ENCODE measurements around the gene SLC22A23. TPM values are rescaled to one million over a fixed set of nuclear protein-coding genes. Genes with fewer than 3 reads are reported as not detected.

SLC22A23 gene
- total RNA-seq, 4 donors from 2014 or later: 9.0 to 25.1 (median 13.9) TPM

- TF ChIP-seq CTCF (IDR thresholded peaks at IDR 0.05; ENCODE audit: low read depth): no peak
Measured at GRCh38 chr6:3499603-3500002, 42.8 kb upstream of the SLC22A23 start.

GRCh38 chr6:3496395-3496794 is 39.5 kb upstream of the SLC22A23 start:
- no peak for TF ChIP-seq CTCF (IDR thresholded peaks at IDR 0.05; ENCODE audit: low read depth)

DNA sequence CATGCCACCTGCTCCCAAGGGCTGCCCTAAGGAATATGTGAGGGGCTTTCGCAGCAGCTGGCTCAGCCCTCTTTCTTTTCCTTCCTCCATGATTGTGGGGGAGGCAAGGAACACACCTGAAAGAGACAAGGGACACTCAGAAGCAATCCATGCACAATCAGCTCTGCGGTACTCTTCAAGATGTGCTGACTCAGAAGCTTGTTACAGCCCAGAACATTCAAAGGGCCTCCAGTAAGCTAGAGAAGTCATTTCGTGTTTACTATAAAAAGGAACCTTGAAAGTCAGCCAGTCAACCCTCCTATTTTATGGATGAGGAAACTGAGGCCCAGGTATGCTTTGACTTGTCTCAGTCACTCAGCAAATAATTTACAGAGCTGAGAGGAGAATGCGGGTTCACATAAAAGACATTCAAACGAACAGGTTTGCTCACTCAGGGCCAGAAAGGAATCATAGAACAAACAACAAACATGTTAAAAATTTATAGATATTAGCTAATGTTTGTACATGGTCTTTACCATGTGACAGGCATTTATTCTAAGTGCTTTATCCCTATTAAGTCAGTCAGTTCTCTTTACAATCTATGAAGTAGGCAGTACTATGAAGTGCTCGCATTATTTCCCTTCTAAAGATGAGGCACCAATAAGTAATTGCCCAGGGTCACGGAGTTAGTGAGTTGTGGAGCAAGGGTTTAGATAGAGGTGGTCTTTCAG is 37.7 kb upstream of the SLC22A23 start:
- no peak for TF ChIP-seq CTCF (IDR thresholded peaks at IDR 0.05; ENCODE audit: low read depth)

DNA sequence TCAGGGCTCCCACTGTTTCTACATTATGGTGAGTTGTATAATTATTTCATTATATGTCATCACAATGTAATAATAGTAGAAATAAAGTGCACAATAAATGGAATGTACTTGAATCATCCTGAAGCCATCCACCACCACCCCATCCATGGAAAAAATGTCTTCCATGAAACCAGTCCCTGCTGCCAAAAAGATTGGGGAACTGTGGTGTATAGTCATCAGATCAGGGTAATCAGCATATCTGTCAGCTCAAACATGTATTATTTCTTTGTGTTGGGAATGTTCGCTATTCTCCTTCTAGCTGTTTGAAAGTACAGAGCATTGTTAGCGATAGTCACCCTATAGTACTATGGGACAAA is 33.8 kb upstream of the SLC22A23 start:
- no peak for TF ChIP-seq CTCF (IDR thresholded peaks at IDR 0.05; ENCODE audit: low read depth)

DNA sequence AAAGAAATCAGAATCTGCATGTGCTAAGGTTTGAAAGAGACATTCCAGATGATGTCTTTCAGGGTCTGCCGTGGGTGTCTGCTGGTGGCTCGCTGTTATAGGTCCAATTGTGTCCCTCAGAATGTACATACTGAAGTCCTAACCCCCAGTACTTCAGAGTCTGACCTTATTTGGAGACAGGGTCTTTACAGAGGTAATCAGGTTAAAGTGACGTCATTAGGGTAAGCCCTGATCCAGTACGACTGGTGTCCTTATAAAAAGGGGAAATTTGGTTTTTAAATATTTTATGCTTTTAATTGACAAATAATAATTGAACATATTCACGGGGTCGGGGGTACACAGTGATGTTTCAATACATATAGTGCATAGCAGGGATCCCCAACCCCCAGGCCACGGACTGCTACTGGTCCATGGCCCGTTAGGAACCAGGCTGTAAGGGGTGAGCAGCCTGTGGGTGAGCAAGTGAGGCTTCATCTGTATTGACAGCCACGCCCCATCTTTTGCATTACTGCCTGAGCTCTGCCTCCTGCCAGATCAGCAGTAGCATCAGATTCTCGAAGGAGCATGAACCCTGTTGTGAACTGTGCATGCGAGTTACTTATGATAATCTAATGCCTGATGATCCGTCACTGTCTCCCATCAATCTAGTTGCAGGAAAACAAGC is 33.2 kb upstream of the SLC22A23 start:
- no peak for TF ChIP-seq CTCF (IDR thresholded peaks at IDR 0.05; ENCODE audit: low read depth)

- TF ChIP-seq CTCF (IDR thresholded peaks at IDR 0.05; ENCODE audit: low read depth): no peak
Measured at GRCh38 chr6:3489027-3489757, 32.3 kb upstream of the SLC22A23 start.

- TF ChIP-seq CTCF (IDR thresholded peaks at IDR 0.05; ENCODE audit: low read depth): no peak
Measured at GRCh38 chr6:3484946-3485345, 28.1 kb upstream of the SLC22A23 start.
